Measurements from ENCODE around the gene ZNF831.
A peak's percentile ranks its signal among the peaks of the same experiment; 100 is the strongest.

The ZNF831 gene

DNA sequence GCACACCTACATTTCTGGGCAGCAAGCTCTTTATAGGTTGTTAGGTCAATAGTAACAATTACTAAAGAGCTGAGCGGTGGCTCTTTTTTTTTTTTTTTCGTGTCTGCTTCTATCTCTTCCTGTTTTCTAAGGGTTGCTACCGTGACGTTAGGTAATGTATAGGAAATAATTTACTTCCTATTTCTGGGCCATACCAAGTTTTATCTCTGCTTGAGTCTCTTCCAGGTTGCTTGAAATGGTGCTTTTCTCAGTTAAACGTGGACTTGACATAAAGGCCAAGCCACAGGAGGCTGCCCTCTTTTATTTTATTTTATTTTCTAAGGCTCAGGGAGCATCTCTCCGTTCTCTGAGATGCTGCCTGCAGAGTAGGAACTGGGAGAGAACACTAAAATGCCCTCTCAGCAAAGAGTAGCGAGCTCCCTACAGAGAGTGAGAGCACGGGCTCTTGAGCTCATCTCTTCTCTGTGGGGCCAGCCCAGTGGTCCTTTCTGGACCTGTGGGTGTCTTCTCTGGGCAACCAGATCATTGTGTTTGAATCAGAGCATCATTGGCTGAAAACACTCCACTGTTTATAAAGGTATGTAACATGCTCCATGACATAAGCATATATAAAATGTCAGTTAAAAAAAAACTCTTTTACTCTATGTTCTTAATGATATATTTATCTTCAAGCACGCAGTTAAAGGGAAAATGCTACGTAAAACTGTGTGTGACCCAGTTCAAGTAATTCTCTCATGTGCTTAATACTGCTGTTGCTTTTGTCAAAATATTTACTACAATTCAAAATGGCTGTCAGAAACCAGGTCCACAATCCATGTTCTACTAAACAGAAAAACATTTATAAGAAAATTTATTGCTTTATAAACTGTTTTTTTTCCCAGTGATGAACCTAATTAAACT lies at the start of gene ZNF831:
ZNF831 (plus strand) TSS at position 191 of the 900 bp plus-strand sequence. CDS start 27,199 bp downstream, outside the sequence.
- intact Hi-C loops (cut with DNase I) = no loop called here

GRCh38 chr20:59117526-59117925 lies 46.1 kb upstream of the ZNF831 start:
- intact Hi-C loops (cut with DNase I) = no loop called here
- no peak for DNase-seq

More for the DNA sequence above, at the start of gene ZNF831:
- no peak for DNase-seq

- intact Hi-C loops (cut with DNase I) = no loop called here
These were observed 44.8 kb upstream of the ZNF831 start for GRCh38 chr20:59118855-59119254.

GRCh38 chr20:59120491-59120890 lies 43.1 kb upstream of the ZNF831 start:
- DNase-seq = no peak
- intact Hi-C loops (cut with DNase I) = no loop called here

More at GRCh38 chr20:59118855-59119254, 44.8 kb upstream of the ZNF831 start:
- DNase-seq = no peak

GRCh38 chr20:59120919-59121318 lies 42.7 kb upstream of the ZNF831 start:
- DNase-seq = no peak
- intact Hi-C loops (cut with DNase I) = no loop called here

DNA sequence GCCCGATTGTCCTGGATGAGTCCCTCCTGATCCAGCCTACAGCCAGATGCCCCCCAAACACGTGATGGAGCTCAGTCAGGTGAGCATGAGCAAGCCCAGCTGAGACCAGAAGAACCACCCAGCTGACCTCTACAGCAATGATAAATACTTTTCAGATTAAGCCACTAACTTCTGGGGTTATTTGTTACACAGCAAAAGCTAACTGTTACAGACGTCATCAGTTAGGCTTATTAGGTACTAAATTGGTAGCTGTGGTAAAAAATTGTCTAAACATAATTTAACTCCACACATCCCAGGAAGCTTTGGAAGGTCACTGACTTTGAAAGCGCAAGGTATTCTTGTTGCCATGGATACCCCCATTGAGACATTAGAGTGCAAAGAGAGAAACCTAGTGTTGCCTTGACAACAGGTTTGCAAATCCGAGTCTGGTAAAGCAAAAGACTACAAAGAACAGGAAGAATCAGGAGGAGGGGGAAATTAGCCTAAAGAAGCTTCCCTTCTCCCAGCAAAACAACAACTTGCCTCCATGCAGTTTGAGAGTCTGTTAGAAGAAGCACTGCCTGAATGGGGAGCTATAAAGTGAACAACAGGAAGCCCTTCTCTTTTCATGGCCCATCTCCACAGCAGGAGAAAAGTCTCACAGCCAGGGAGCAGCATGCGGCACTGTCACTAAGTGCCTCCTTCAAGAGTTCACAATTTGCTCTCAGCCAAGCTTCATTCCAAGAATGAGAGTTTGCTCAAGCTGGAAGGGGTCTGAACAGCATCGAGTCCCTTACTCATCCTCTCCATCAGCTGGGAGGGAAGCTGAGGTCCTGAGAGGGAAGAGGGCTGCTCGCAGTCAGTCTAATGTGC lies 41.7 kb upstream of the ZNF831 start:
- DNase-seq = no peak
- intact Hi-C loops (cut with DNase I) = no loop called here

DNA sequence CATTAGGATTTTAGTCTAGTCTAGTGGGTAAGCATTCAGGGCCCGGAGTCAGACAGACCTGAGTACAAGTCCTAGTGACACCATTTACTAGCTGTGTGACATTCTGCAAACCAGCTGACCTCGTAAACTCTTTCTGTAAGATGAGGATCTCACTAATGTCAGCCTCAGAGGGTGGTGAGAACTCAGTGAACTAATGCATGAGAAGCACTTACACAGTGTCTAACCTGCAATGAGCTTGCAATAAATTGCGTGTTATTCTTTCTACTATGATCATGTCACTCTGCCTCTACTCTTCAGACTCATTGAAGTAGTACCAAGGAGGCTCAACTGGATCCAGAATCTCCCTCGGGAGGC lies 41.1 kb upstream of the ZNF831 start:
- intact Hi-C loops (cut with DNase I) = no loop called here
- DNase-seq = no peak

GRCh38 chr20:59123011-59123677 lies 40.5 kb upstream of the ZNF831 start:
- DNase-seq = no peak
- intact Hi-C loops (cut with DNase I) = no loop called here

DNA sequence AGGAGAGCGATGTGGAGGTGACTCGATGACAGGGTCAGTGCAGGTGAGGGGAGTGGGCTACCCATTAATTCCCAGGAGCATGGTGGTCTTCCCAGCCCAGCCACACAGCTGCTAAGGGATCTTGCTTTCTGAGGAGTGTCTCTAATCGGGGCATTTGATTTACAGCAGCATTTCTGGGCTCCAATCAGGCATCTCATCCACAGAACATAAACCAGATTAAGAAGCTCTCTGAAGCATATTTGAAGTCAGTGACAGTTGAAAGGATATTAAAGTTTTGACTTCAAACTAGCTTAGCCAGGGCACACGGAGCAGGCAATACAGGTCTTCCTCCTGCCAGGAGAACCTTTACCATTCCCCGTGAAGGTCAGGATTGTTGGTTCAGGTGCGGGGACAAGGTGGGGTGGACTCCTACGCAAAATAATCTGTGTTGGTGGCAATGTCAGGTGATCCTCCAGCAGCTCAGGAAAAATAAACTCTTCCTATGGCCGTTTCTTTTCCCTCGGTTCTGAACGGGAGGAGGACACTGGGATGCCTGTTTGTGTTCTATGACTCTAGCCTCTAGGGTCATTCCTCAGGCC lies 39.9 kb upstream of the ZNF831 start:
- DNase-seq = no peak
- intact Hi-C loops (cut with DNase I) = no loop called here

DNA sequence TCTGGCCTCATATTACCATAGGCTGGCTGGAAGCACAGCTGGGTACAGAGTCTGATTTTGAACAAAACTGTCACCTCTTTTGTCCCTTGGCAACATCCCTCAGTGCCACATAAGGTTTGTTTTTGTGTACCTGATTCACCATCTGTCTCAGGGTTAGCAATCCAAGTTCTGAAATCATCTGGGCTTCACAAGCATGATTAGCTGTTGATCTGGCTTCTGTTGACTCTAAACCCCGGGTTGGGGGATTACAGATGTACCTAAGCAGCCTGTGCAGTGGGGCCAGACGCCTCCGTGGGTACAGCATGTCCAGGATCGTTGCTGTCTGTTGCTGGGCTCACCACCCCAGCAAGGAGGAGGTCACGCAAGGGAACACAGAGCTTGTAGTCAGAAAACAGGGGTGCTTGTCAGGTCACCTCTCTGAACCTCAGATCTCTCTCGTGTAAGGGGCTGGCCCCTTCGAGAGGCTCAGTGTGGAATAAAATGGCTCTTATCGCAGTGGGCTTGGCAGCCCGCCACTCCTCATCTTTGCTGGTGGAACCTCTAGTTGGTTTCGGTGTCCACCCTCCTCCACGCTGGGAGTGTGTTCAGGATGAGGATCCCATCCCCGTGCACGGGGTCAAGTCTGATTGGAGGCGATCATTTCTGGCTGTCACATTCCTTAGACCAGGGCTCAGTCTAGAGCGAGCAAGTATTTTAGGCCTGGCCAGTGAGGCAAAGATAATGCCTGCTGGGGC lies 39.2 kb upstream of the ZNF831 start:
- DNase-seq = no peak
- intact Hi-C loops (cut with DNase I) = no loop called here

DNA sequence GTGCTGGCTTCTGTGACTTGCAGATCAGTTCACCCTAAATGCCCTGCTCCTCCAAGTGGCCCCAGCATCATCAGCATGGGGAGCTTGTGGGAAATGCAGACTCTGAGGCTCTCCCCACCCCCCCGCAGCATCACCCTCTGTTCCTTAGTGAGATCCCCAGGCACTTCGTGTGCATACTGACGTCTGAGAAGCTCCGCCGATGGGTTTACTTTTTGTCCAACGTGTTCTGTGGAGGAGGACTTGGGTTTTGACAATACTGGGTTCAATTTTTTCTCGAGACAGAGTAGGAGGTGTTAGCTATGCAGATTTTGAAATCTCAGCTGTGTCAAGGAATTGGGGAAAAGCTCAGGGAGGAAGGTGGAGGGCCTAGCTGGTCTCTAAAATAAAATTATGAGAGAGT lies 38.3 kb upstream of the ZNF831 start:
- DNase-seq = no peak
- intact Hi-C loops (cut with DNase I) = no loop called here

DNA sequence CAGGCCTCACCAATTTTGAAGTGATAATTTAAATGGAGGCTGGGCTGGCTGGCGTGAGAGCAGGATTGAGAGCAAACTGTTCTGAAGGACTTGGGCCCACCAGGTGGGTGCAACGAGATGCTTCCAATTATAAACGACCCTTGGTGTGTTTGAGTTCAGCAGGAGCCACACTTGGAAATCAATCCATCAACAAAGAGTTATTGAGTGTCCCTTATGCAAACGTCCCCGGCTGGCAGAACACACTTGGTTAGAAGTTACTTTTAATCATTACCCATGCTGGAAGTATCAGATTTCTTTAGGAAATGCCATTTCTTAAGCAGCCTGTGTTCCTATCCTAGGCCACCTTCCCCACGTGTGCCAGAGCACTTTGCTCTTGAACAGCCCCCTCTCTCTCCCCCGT lies 37.8 kb upstream of the ZNF831 start:
- no peak for DNase-seq
- intact Hi-C loops (cut with DNase I) = no loop called here

DNA sequence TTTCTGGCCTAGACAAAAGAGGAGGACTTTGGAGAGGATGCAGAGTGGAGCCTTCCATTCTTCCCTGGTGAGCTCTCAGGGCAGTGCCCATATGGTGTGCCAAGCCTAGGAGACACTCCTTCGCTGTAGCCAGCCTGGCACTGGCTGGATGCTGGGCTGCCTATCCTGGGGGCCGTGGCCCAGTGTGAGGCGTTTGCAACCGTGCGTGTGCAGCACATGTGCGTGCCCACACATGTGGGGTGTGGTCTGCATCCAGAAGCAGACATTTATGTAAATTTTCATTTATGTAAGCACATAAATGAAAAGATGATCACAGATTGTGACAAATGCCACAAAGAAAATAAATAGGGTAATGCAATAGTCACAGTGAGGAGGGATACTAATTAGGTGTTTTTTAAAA lies 35.8 kb upstream of the ZNF831 start:
- intact Hi-C loops (cut with DNase I) = no loop called here
- peak in 1 of 10 donors; percentile 24 for DNase-seq

GRCh38 chr20:59131551-59132285 lies 31.9 kb upstream of the ZNF831 start:
- intact Hi-C loops (cut with DNase I) = no loop called here
- DNase-seq = peak in 1 of 10 donors; percentile 37

DNA sequence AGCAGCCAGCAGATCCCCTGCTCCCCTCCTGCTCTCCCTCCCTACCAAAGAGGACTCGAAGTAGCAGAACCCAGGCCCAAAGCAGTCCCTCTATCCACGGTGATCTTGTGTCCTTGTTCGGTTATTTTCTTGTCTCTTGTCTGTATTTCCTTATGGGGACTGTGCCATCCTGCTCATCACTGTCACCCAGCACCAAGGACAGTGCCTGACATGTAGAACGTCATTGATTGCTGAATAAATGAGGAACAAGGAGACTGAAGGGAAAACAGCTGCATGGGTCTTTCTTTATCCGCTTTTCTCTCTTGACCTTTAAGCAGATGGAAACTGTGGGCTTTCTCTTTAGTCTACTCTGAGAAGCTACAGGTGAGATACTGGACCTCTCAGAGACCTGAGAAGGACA lies 29.4 kb upstream of the ZNF831 start:
- DNase-seq = no peak

GRCh38 chr20:59135093-59135492 lies 28.5 kb upstream of the ZNF831 start:
- DNase-seq = peak in 1 of 10 donors; percentile 5
- intact Hi-C loops (cut with DNase I) = no loop called here

More for the DNA sequence above, 29.4 kb upstream of the ZNF831 start:
- intact Hi-C loops (cut with DNase I) = no loop called here

GRCh38 chr20:59136027-59136426 lies 27.6 kb upstream of the ZNF831 start:
- intact Hi-C loops (cut with DNase I) = no loop called here

GRCh38 chr20:59137532-59137931 lies 26.1 kb upstream of the ZNF831 start:
- no peak for DNase-seq
- intact Hi-C loops (cut with DNase I) = no loop called here

More at GRCh38 chr20:59136027-59136426, 27.6 kb upstream of the ZNF831 start:
- DNase-seq = no peak

- peak in 1 of 10 donors; percentile 39 for DNase-seq
- intact Hi-C loops (cut with DNase I) = no loop called here
These were observed 25.4 kb upstream of the ZNF831 start for GRCh38 chr20:59138114-59138748.

Data from posterior cingulate gyrus (tissue), 11 donors.